GM12892 (cell line): ENCODE measurements around the gene HRH4.

Experiments used
- POLR2A ChIP-seq: IDR thresholded peaks from 2 replicates; pipeline ENCODE4 v1.6.1; 2011; ENCODE audit warnings: low read depth, low read length, control low read depth
- POLR2AphosphoS5 ChIP-seq: IDR thresholded peaks from 2 replicates; pipeline ENCODE4 v1.6.1; 2011; ENCODE audit warnings: low read depth, low read length, control low read depth

- TF ChIP-seq POLR2A (no peak), POLR2AphosphoS5 (no peak)
These were observed 42.5 kb downstream of the HRH4 start for GRCh38 chr18:24502667-24503523.
